ENCODE results near the gene TMEM236.

DNA sequence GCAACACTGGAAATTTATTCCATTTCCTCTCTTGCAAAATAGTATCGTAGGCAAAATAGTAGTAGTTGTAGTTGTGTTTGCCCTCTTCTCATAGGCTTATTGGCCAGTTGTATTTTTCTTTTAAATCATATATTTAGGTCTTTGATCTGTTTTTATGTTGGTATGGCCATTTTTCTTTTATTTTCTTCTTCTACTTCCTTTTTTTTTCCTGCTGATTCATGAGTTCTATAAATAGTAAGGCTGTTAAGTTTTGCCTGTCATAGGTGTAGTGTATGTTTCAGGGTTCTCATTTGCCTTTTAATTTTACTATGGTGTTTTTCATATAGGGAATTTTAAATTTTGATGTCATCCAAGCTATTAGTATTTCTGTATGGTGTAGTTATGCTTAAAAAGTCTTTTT, 31.8 kb downstream of the TMEM236 start:
- TF ChIP-seq, protein P1, sequence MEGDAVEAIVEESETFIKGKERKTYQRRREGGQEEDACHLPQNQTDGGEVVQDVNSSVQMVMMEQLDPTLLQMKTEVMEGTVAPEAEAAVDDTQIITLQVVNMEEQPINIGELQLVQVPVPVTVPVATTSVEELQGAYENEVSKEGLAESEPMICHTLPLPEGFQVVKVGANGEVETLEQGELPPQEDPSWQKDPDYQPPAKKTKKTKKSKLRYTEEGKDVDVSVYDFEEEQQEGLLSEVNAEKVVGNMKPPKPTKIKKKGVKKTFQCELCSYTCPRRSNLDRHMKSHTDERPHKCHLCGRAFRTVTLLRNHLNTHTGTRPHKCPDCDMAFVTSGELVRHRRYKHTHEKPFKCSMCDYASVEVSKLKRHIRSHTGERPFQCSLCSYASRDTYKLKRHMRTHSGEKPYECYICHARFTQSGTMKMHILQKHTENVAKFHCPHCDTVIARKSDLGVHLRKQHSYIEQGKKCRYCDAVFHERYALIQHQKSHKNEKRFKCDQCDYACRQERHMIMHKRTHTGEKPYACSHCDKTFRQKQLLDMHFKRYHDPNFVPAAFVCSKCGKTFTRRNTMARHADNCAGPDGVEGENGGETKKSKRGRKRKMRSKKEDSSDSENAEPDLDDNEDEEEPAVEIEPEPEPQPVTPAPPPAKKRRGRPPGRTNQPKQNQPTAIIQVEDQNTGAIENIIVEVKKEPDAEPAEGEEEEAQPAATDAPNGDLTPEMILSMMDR (IDR thresholded peaks at IDR 0.05) = no peak
- TF ChIP-seq POLR2A (IDR thresholded peaks at IDR 0.05) = no peak

Measured in lower leg skin (tissue), 3 donors.